ENCODE results near the gene C6orf132.

- TF ChIP-seq POLR2A (IDR thresholded peaks at IDR 0.05; ENCODE audit: low read depth, low read length) (no peak), CTCF (conservative IDR thresholded peaks at IDR 0.05; ENCODE audit: low read depth, low read length) (no peak), CEBPB (IDR thresholded peaks at IDR 0.05; ENCODE audit: low read depth, low read length) (no peak), BHLHE40 (IDR thresholded peaks at IDR 0.05; ENCODE audit: low read depth, low read length) (no peak), RFX5 (IDR thresholded peaks at IDR 0.05; ENCODE audit: low read depth, low read length) (no peak), USF2 (IDR thresholded peaks at IDR 0.05; ENCODE audit: low read depth, low read length) (no peak), MAZ (IDR thresholded peaks at IDR 0.05; ENCODE audit: borderline replicate concordance, low read depth, low read length) (no peak), RAD21 (IDR thresholded peaks at IDR 0.05; ENCODE audit: low read length) (0 out of 2 replicates have a peak, but pooled peaks have one; percentile 25)
Measured at GRCh38 chr6:42095776-42096541, 46.5 kb downstream of the C6orf132 start.

Measured in IMR-90 (cell line).